ENCODE data around the gene CHST2.

GRCh38 chr3:143090486-143090885, 29.1 kb upstream of the CHST2 start:
- TF ChIP-seq RXRA (IDR thresholded peaks at IDR 0.05): no peak
- no peak for TF ChIP-seq CTCF (IDR thresholded peaks at IDR 0.05; ENCODE audit: low read depth, low read length, missing input control)
- TF ChIP-seq, protein P1, sequence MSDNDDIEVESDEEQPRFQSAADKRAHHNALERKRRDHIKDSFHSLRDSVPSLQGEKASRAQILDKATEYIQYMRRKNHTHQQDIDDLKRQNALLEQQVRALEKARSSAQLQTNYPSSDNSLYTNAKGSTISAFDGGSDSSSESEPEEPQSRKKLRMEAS (IDR thresholded peaks at IDR 0.05): no peak
- no peak for TF ChIP-seq ZBTB33 (IDR thresholded peaks at IDR 0.05)
- no peak for TF ChIP-seq NR2F2 (IDR thresholded peaks at IDR 0.05)
- TF ChIP-seq REST (IDR thresholded peaks at IDR 0.05): no peak
- no peak for TF ChIP-seq YY1 (IDR thresholded peaks at IDR 0.05)

All from liver (tissue), 3 donors.